Stimulated activated CD8-positive, alpha-beta memory T cell treated with anti-CD3 and anti-CD28 coated beads, Interleukin-4, amount 100 ng/mL, for 24 hours (primary cell): ENCODE measurements around the gene POLR3GL.
"Not testable (repeated sequence)": the region's sequence is repeated elsewhere in the genome, so short reads cannot be mapped to it uniquely, and the experiment has no call there.

Experiments
- DNase-seq: peaks from one replicate; pipeline ENCODE4 v3.0.0-alpha.2; 2020; ENCODE audit warnings: low read depth

Gene POLR3GL

DNA sequence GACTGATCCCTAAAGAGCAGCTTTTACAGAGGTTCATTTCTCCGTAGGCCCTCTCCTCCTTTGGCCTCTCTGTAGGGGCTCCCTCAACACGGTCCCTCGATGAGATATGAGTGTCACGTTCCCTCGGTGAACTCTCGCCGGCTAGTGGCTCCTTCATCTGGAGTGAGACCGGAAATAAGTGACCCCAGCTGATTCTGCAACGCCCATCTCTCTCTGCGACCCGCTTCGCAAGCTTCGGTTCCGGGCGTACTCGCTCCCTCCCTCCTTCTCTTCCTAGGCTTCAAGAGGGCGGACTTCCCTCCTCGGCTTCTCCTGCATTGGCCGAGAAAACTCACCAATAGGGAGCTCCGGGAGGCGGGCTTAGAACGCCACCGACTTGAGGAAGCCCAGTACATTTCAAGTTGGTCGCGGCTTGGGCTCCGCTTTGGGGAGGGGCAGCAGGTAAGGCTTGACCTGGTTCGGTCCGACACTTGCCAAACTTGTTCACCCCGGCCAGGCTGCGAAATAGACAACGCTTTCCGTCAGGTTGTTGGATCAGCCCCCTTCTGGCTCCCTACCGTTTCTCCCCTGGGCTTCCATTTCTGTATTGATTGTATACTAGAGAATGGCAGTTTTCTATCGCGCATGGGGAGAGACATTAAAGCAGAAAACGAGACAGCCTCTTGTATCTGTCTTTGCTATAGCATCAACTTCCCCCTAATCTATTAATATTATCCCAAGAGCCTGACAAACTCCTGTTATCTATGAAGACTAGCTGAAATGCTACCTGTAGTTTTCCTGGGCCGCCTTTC, at the start of gene POLR3GL, which contains the start of gene ANKRD34A:
TSS of gene POLR3GL (plus strand) at position 363 of the 791 bp plus-strand sequence. CDS start 10,176 bp downstream, outside the sequence.
TSS of gene ANKRD34A (minus strand) at position 248 of the 791 bp plus-strand sequence. CDS start 2,816 bp downstream, outside the sequence.
- DNase-seq = peak; percentile 88

DNA sequence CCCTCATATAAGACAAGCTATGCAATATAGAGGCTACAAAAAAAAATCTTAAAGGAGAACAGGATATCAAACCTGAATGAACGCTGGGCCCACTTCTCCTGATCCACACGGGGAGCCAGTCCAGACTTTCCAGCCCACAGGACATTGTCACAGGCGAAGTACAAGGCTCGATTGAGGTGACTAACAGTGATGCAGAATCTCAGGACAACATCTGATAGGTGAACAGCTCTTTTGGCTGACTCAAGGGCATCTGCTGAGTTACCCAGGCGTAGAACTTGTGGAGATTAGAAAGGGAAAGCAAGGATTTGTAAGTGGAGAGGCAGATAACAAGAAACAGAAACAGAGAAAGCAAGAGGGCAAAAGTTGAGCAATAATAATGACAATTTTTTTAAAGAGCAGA, 47.7 kb upstream of the POLR3GL start:
- DNase-seq = no peak

DNA sequence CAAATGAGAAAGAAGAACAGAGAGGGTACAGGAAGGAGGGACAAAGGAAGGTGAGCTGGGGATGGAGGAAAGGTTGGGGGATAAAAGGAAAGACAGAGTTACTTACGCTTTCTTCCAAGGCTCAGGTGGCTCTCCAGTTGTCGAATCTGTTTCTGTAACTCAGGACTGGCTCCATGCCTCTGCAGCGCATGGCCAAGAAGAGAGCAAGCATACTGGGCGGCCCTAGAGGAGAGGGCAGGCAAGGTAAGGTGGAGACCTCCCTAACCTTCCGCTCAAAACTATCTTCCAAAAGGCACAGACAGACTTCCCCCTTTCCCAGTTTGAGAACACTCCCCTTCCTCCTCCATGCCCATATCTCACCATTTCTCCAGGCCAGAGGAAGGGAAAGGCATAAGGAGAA, 46.9 kb upstream of the POLR3GL start:
- DNase-seq = no peak

GRCh38 chr1:145918144-145918991, 46.1 kb upstream of the POLR3GL start, which contains the start of gene PEX11B:
PEX11B (minus strand) TSS chr1:145918717; CDS start chr1:145918688, 29 bp downstream.
- DNase-seq = peak; percentile 89

DNA sequence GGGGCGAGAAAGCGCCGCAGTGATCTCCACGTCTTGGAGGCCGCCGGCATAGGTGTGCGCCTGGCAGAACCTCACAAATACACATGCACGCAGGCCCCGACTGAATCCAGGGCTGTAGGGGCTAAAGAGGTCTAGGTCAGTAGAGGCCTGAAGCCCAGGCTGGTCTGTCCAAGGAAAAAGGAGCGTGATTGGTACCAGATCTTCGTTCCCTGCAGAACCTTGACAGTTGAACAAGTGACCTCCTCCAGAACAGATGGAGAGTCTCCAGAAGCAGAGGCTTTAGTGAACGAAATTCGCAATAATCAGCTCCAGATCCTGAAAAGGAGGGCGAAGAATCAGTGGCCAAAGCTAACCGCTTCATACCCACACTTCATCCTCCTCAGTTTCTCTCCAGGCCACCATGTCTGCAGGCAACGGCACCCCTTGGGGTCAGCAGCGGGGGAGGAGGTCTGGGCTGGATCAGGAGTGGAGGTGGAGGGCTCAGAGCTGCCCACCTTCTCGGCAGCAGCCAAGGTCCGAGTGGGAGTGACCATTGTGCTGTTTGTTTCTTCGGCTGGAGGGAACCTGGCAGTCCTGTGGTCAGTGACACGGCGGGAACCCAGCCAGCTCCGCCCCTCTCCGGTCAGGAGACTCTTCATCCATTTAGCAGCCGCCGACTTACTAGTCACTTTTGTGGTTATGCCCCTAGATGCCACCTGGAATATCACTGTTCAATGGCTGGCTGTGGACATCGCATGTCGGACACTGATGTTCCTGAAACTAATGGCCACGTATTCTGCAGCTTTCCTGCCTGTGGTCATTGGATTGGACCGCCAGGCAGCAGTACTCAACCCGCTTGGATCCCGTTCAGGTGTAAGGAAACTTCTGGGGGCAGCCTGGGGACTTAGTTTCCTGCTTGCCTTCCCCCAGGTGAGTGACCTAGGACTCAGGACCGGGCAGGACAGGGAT, 45.2 kb upstream of the POLR3GL start:
- no peak for DNase-seq

DNA sequence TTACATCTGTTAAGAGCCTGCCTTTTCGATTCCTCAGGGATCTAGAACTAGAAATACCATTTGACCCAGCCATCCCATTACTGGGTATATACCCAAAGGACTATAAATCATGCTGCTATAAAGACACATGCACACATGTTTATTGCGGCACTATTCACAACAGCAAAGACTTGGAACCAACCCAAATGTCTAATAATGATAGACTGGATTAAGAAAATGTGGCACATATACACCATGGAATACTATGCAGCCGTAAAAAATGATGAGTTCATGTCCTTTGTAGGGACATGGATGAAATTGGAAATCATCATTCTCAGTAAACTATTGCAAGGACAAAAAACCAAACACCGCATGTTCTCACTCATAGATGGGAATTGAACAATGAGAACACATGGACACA, 44.2 kb upstream of the POLR3GL start:
- DNase-seq = not testable (repeated sequence)

- DNase-seq = no peak
Measured at GRCh38 chr1:145922266-145922665, 42.2 kb upstream of the POLR3GL start.

- DNase-seq = peak; percentile 25
Measured at GRCh38 chr1:145926686-145927062, 37.8 kb upstream of the POLR3GL start.

GRCh38 chr1:145927063-145927886, 37.2 kb upstream of the POLR3GL start, which contains the start of gene RBM8A:
RBM8A (minus strand) TSS chr1:145927484; CDS start chr1:145927426, 58 bp downstream.
- DNase-seq = peak; percentile 84

GRCh38 chr1:145927916-145928643, 36.4 kb upstream of the POLR3GL start:
- no peak for DNase-seq

GRCh38 chr1:145932522-145933009, 31.9 kb upstream of the POLR3GL start:
- DNase-seq = not testable (repeated sequence)

DNA sequence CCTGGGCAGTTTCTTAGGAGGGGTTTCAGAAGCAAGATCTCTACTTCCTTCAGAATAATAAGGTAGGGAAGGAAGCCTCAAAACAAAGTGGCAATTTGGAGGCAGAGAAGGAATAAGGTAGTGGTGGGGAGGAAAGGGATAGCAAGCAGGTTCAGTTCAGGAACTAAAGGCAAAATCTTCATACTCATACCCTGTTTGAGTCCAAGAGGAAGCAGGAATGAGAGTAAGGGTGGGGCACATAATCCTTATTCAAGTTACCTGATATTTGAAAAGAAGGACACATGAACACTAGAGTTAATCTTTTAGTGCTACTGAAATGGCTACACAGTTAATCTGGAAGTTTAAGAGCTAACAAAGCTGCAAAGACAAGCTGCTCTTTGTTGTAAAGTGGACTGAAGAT, 28.8 kb upstream of the POLR3GL start:
- no peak for DNase-seq

GRCh38 chr1:145936247-145936646, 28.2 kb upstream of the POLR3GL start:
- no peak for DNase-seq

GRCh38 chr1:145937436-145937835, 27.1 kb upstream of the POLR3GL start:
- no peak for DNase-seq

DNA sequence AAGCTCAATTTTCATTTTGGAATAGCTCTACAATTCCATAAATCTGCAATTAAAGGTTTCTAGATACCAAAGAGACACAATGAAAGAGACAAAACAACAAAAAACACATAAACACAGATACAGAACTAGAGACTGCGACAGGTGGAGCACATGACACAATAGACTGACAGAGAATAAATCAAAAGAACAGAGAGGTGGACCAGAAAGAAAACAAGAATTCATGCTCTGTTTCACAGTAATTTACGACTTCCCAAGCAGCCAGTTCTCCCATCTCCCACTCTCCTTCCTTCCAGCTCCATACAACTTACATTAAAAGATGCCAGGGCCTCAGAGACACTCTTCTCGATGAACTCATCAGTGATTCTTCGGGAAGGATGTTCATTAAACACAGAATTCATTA, 22.1 kb upstream of the POLR3GL start:
- DNase-seq = no peak

- DNase-seq = no peak
Measured at GRCh38 chr1:145942871-145943270, 21.6 kb upstream of the POLR3GL start.

DNA sequence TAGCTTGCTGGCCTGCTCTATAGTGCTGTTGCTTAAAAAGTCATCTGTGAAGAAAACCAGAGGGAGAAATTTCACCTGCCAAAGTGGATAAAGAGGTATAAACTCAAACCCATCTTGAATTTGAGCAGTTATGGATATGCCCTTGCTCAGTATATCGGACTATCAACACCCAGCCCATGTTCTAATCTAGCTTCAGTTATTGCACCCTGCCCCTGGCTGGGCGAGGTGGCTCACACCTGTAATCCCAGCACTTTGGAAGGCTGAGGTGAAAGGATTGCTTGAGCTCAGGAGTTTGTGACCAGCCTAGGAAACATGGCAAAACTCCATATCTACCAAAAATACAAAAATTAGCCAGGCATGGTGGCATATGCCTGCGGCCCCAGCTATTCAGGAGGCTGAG, 20.0 kb upstream of the POLR3GL start:
- no peak for DNase-seq

GRCh38 chr1:145946477-145946986, 18.0 kb upstream of the POLR3GL start:
- no peak for DNase-seq

DNA sequence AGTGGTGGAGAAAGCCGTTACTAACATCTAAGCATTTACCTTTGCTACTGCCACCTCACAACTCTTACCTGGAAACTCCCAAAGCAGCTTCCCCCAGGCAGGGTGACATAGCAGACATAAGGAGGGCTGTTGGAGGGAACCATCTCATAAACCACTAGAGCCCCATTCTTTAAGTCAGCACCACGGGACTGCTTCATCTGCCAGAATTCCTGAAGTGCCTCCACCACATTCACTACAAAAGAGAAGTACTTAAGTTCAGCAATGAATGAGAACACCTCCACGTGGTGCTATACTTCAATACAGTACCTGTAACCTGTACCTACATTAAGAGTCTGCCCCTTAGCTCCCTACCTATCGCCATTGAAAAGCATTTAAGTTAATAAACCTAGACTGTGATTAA, 16.9 kb upstream of the POLR3GL start:
- no peak for DNase-seq

DNA sequence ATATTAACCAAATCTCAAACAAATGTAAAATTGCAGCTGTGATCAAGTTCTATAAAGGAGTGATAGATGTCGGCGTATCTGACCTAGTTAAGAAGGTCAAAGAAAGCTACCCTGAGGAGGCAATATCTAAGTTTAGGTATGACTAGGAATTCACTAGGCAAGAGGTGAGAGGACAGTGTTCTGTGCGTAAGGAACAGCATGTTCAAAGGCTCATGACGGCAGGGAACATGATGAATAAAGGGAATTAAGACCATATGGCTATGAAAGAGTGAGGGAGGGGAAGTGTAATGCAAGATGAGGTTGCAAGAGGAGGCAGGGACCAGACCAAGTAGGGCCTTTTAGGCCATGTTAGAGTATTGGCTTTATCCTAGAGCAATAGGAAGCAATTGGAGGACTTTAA, 15.3 kb upstream of the POLR3GL start:
- no peak for DNase-seq
